Activated CD4-positive, alpha-beta T cell treated with anti-CD3 and anti-CD28 coated beads, Interleukin-2, amount 50 U/mL, for 16 hours (primary cell): ENCODE results near the gene TEX22.
A peak's percentile ranks its signal among the peaks of the same experiment; 100 is the strongest.

Source experiments
- DNase-seq: peaks from one replicate; pipeline ENCODE4 v3.0.0-alpha.2; 2020

Gene TEX22

DNA sequence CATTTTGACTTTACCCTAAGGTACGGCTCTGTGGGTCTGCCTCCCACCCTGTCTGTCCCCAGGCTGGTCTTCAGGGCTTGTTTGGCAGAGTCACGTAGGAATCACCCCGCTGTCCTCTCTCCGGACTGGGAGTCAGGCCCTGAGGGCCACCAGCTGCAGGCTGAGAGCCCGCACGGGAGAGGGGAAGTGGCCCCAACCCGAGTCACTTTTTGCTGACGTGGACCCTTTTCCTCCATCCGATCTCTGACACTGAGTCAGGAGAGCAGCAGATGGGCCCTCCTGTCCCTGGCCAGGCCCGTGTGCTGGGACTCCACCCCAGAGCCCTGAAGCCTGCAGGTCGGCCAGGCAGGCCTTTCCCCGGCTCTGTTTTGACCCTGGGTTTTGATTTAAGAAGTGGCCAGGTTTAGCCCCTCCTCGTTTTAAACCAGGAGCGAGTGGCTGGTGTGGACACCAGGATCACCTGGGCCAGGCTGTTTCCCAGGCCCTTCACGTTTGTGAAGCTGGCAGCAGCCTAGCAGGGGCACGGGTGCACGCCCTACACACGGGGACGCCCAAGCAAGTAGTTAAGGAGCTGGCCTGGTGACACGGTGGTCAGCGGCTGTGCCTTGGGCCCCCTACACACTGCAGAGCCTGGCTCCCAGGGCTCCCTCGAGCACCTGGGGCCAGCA lies 12.5 kb upstream of the TEX22 start:
- DNase-seq, result no peak

DNA sequence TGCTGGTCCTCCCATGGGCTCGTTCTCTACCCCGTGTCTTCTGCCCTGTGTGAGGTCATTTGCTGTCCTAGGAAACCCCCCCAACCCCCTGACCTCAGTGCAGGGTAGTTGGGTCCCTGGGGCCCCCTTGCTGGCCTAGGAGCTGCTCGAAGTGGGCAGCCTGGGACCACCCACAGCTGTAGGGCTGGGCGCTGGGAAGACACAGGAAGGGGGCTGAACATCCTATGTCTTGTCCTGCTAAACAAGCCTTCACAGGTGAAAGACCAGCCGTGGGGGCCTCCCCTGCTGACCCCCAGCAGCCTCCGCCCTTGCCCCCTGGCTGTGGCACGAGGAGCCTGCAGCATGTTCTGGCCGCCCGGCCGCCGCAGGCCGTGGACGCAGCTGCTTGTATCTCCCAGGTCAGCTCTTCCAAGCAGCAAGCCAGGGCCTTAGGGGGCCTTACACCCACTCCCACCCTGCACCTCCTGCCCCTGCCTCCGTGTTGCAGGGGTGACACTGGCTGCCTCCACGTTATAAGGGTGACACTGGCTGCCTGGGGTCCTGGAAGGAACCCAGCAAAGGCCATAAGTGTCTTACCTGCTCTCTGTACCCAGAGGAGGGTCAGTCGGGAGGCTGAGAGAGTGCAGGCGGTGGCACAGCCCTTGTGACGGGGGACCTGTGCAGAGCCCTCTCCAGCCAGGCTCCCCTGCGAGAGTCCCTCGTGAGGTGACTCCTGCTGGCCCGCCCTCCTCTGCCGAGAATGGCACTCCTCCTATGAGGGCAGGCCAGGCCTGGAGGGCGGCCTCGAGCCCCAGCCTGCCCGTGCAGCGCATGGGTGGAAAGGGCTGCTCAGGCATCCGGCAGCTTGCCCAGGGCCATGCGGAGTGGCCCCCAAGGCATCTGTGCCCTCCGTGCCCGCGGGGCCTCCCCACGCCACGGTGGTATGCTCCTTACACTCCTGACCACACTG lies 11.5 kb upstream of the TEX22 start:
- no peak for DNase-seq

DNA sequence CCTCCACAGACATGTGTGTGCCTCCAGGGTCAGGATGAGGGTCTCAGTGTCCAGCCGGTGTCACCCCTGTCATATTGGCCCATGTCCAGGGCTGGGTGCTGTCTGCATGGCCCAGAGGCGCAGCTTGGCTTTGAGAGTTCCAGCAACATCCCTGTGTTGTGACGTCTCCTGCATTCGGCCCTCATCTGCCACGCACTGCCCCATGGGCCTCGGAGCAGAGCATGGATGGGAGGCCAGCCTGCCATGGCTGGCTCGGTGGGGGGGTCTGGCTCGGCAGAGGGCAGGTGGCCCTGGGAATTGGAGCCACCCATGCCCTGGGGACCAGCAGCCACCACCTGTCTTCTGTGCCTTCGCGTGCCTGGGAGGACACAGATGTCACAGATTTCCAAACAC lies 10.8 kb upstream of the TEX22 start:
- no peak for DNase-seq

DNA sequence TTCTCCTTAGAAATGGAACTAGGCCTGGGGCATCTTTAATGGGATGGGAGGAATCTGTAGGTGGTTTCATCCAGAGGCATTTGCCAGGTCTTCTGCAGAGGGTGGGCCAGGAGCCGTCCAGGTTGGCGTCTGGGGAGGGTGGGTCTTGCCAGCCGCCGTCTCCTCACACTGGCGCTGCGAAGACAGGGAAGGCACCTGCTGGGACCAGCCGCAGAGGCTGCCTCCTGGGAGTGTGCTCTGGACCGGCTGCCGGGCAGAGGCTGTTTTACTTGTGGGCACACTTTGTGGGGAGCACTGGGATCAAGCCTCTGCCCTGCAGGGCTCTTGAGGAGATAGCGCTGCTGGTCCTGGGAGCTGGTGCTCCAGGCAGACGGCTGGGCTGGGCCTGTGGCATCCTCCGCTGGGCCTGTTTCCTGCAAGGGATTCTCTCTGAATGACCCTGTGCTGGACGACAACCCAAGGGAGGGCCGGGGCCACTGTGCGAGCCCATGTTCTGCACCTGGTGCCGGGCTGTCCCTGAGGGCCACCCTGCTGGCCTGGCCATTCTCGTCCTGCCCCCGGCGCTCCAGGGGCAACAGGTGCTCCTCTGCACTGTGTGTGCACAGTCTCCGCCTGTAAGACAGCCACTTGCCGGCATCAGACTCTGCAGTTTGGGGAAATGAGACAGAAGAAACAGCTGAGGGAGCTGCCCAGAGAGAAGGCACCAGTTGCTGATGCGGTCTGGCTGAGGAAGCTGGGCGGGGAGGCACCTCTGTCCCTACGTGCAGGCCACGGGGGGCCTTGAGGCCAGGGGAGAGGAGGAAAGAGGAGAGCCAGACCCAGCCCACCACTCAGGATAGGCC lies 10.0 kb upstream of the TEX22 start:
- DNase-seq, result no peak

DNA sequence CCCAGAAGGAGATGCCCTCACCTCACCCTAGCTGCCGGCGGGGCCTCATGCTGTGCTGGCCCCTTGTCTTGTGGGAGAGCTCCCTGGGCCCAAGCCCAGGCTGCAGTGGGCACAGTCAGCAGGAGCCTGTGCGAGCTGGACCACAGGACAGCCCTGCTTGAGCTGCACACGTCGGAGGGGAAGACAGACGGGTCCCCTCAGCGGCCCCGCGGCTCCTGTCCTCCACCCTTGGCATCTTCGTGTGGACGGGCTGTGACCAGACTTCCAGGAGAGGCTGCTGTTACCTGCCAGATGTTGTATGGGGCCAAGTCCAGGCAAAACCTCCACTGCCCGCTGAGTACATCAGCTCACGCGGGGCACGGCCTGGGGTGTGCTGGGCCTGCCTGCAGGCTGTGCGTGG lies 9.4 kb upstream of the TEX22 start:
- no peak for DNase-seq

DNA sequence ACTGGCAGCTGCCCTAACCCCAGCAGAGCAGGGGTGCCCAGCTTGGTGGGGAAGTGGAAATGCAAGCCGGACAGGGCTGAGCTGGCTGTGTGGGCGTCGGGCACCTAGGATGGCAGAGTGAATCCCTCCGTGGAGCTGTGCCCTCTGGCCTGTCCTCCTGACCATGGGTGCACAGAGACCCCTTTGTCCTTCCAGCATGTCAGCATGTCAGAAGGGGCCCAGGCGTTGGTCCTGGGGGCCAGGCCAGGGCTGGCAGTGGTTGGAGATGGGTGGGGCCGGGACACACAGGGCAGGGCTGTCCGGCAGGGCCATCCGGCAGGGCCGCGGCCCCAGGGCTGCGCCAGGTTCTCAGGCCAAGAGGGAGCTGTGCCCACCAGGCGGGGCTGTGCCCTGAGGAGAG lies 8.8 kb upstream of the TEX22 start:
- no peak for DNase-seq

DNA sequence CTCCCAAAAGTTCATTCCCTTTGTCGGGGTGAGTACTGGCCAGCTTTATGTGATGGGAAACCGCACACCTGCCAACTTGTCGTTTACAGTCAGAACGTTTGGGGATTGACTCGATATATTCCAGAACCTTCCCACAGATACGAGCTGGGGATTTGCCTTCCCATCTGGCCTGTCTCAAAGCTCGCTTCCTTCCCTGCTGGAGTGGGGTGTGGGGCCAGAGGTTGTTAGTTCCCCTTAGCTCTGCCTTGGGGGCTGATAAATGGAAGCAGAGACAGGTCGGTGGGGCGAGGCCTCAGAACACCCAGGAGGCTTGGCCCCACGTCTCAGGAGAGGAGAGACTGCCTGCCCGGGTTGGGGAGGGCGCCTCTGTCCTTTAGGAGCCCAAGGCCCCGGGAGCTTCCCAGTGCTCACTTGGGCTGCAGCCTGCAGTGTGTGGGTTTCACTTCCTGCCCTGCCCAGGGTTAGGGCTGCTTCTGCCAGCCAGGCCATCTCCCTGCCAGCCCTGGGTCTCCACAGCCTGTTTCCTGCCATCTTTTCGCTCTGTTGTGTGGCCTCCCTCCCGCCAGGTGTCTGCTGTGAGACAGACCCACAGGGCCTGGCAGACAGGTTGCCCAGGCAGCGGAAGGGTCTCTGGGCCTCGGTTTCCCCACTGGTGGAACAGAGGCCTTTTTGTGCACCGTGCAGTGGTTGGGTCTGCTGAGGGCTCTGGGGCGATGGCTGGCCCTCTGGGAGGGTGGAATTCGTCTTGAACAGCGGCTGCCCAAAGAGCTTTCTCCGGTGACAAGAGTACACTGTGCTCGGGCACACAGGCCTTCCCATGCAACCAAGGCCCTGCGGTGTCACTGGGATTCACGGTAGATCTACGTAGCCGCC lies 8.1 kb upstream of the TEX22 start:
- no peak for DNase-seq

DNA sequence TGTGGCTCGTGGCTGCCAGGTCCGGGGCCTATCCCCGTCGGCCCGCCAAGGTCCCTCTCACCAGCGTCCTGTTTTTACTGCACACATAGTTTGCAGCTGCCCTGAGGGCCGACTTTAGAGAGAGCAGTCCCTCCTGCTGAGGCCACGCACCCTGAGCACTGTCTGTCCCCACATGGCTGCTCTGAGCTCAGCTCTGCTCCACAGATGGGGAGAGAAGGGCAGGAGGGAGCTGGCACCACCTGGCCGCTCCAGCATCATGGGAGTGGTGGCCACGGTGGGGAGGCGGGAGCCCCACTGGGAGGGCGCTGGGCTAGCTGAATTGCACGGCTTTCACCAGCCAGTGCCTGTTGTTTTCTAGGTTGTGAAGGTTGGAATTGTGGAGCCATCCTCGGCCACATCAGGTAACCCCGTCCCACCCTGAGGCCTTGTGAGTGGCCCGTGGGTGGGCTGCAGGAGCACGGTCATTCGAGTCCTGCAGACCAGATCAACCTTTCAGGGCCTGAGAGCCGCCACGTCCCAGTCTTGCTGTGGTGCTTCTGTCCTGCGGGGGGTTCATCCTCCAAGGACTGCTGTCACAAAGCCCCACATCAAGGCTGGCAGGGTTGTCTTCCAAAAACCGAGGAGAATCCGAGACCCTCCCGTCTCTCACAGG lies 7.4 kb upstream of the TEX22 start:
- no peak for DNase-seq

DNA sequence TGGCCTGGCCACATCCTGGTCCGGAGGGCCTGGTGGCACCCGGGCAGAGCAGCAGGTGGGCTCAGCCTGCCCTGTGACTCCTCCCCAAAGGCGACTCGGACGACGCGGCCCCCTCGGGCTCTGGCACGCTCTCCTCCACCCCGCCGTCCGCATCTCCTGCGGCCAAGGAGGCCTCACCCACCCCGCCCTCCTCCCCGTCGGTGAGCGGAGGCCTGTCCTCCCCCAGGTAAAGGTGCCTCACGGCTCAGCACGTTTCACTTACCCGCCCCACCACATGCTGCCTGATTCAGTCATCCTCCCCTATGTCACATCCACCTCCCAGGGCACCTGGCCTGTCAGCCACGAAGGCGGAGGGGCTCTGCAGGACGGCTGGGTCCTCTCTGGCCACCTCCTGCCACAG lies 6.8 kb upstream of the TEX22 start:
- DNase-seq, result no peak

DNA sequence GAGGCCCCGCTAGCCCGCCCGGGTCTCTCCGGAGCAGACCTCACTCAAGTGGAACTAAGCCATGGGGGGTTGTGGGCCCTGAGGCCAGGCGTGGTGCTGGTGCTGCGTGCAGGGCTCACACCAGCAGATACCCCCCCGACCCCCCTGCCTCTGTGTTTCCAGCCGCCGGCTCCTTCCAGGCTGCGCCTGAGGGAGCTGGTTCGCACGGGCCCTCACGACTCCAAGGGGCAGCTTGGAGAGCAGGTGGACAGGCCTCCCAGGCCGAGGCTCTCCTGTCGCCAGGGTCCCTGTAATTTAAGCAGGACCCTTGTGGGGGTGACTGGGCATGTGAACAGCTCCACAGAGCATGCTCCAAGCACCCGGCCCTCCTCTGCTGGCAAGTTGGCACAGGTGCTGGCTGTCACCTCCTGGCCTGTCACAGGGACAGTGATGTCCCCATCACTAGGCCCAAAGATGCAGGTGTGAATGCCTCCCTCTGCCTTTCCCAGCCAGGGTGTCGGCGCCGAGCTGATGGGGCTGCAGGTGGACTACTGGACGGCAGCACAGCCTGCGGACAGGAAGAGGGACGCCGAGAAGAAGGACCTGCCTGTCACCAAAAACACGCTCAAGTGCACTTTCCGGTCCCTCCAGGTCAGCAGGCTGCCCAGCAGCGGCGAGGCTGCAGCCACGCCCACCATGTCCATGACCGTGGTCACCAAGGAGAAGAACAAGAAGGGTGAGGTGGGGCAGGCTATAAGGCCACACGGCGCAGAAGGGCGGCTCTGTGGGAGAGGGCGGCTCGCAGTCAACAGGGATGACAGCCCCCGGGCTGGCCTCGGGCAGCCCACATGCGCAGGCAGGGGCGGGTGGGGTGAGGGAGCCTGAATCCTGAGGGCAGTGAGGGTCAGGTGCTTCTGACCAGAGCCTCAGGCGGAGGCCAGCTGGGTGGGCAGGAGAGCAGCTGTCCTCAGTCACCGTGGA lies 5.9 kb upstream of the TEX22 start:
- no peak for DNase-seq

DNA sequence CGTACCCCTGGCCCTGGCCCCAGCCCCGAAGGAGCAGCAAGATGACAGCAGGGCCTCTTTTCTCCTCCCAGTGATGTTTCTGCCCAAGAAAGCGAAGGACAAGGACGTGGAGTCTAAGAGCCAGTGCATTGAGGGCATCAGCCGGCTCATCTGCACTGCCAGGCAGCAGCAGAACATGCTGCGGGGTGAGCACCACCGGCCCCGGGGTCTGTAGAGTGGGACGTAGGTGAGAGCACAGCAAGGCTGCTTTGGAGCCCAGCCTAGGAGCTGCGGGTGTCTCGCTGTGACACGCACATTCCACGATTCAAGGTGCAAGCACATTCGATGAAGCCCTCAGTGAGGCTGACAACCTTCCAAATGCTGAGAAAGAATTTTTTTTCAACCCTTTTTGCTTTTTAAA lies 5.2 kb upstream of the TEX22 start:
- DNase-seq, result no peak

DNA sequence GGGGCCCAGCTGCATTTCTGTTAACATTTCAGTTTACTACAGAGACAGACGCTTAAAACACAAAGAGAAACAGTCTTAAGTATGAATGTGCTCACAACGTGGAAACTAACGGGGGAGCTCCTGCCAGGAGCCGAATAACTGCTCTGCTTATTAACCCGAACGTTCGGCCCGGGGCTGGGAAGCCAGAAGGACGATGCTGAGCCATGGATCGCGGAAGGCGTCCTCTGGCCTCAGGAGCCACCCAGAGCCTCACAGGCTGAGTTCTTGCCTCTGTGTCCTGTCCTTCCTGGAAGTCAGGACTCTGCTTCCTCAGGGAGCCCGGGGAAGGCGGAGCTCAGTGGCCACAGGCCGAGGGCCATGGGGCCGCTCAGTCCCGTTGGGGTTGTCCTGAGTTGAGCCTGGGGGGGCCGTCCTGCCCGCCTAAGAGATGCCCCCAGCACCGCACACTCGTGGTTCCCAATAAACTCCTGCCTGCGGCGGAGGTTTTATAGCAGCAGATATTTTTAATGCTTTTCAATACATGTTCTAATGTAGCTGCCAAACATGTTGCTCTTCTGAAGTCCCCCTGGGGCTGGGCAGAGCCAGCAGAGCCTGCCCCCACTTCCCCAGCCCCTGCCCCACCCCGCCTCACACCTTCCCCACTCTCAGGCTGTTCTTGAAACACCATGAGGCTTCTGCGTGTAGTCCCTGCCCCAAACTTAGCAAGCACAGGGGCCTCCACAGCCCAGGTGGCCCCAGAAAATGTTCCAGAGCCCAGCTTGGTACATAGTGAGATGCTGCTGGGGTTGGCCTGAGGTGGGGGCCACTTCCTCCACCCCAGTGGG lies 3.4 kb upstream of the TEX22 start:
- DNase-seq, result no peak

DNA sequence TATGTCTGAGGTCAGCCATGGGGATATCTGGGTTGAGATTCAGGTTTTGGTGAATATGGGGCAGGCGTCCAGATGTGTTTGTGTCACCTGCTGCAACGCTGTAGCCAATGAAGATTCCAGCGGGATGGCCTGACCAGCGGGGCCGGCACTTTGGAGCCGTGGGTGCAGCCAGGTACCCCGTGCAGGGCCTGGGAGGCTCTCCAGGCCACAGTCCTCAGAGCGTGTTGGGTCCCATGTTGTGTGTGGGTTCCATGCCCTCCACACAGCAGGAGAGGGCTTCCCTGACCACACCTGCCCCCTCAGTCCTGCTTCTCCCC lies 2.8 kb upstream of the TEX22 start:
- DNase-seq, result no peak

DNA sequence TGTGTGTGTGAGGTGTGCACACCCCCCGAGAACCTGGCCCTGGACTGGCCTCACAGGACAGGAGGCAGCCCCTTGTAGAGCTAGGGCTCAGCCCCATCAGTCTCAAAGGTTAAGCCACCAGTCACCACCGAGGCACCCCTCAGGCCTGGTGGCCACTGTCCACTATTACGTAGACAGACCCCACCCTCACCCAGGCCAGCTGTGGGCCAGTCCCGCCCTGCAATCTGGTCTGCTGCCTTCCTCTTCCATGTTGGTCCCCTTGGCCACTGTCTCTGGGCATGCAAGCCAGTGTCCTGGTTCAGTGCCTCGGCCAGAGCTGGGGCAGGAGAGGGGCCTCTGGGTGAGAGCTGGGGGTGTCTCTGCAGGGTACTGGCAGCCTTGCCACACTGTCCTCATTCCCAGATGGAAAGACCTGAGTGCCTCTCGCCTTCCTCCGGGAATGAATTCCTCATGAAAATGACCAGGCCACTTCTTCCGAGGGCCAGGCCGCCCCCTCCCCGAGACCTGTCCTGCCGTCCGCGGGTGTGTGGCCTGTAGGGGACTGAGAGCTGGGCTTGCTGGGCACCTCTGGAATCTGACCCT lies 897 bp upstream of the TEX22 start:
- DNase-seq, result no peak

DNA sequence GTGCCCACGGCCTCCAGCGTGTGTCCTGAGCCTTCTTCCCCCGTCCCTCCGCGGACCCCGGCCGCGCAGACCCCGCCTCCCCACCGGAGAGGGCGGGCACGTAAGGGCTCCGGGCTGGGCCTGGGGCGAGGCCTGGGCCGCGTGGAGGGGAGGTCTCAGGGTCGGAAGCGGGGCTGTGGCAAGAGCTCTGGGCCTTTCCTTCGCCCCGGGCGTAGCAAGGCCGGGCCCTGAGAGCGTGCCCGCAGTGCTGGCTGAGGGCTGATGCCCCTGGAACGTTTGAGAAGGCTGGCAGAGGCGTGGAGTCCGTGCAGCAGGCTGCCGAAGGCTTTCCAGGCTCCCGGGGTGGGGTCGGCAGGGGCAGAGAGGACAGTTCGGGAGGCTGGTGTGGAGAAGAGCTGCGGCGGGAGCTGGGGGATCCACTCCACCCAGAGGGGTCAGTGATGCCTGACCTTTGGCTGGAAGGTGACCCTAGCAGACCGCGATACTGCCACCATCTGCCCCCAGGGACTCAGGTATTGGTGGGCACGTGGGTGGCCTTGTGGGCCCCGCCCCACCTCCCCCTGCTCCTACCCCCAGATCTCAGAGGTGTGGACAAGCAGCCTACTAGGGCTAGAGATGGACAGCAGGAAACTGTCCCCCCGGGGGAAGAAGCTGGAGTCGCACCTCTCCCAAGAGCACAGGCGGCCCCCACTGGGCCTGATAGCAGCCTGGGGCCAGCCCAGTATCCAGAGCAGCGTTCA lies 558 bp downstream of the TEX22 start:
- DNase-seq, result peak; percentile 48

DNA sequence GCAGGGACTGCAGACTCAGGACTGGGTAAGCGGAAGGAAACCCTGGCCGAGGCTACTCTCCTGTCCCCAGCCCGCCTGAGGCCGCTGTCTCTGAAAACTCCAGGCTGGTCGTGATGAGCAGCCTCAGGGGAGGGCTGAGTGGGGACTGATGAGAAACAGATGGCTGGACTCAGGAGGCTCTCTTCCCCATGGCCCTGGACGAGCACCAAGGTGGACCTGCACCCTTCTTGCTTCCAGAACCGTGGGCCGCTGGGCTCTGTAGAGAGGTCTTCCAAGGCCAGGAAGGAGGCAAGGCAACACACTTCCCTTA lies 1.1 kb downstream of the TEX22 start:
- no peak for DNase-seq

DNA sequence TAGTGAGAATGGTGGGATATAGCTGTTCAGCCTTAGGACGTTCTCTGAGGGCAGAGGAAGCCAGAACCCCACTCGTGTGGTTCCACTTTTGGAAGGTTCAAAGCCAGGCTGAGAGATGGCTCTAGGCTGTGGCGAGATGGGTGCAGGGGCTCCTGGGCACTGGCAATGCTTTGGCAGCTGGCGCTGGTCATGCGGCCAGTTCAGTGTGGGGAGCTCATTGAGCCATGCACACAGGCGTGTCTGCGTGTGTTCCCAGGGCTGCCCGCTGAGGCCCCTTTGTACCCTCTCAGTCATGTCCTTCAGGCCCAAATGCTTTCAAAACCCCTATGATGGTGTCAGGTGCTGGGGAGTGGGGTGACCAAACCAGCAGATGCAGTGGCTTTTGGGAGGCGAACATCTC lies 1.7 kb downstream of the TEX22 start:
- DNase-seq, result no peak

DNA sequence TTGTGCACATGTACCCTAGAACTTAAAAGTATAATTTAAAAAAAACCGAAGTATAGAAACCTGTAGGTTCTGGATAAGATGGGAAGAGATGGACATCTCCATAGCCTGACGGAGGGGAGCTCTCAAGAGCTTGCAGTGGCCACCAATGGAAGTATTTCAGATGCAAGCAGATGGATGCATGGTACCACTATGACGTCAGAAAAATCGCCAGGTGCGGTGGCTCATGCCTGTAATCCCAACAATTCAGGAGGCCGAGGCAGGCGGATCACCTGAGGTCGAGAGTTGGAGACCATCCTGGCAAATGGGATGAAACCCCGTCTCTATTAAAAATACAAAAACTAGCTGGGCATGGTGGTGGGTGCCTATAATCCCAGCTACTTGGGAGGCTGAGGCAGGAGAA lies 3.4 kb downstream of the TEX22 start:
- DNase-seq, result no peak

DNA sequence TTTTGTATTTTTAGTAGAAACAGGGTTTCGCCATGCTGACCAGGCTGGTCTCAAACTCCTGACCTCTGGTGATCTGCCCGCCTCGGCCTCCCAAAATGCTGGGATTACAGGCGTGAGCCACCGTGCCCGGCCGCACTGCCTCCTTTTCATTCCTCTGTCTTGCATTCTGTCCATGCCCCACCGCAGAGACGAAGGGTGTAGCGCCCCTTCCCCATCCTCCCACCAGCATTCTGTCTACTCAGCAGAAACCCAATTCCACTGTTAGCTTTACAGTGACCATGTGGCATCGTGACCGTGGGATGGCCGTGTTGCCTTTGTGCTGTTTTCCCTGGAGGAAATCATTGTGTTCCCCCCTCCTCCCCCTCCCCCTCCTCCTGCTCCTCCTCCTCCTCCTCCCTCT lies 10.3 kb downstream of the TEX22 start:
- no peak for DNase-seq
